ENCODE measurements around the gene CEP170B. TPM values are rescaled to one million over a fixed set of nuclear protein-coding genes. Genes with fewer than 3 reads are reported as not detected.

Gene CEP170B
- total and polyA plus RNA-seq, 8 donors = 9.6 to 483 (median 29.1) TPM

GRCh38 chr14:104819361-104819781 is 45.7 kb upstream of the CEP170B start:
- DNase-seq = peak in 1 of 2 donors; percentile 23
- peaks cover 0 to 3% (median 0%) of the 10 kb centered on the region in 3 donors for H3K27me3 ChIP-seq
- intact Hi-C loops (cut with DNase I; ENCODE audit: low total_unique reads) = no loop called here
- H3K4me1 ChIP-seq = peaks cover 25 to 45% (median 38%) of the 10 kb centered on the region in 4 donors
- 77 to 84% (median 80%) methylated on average over 11 to 12 of the region's 12 CpGs for WGBS, 5 donors
- H3K9me3 ChIP-seq = no peaks in the 10 kb centered on the region
- TF ChIP-seq EP300 (IDR thresholded peaks at IDR 0.05) (no peak), CTCF (IDR thresholded peaks at IDR 0.05) (no peak), POLR2AphosphoS5 (IDR thresholded peaks at IDR 0.05) (no peak), POLR2A (IDR thresholded peaks at IDR 0.05) (no peak)
- no peak overlapping the region for H3K27ac ChIP-seq
- H3K4me3 ChIP-seq = no peak overlapping the region
- H3K36me3 ChIP-seq = peaks cover 0 to 5% (median 1%) of the 10 kb centered on the region in 4 donors

DNA sequence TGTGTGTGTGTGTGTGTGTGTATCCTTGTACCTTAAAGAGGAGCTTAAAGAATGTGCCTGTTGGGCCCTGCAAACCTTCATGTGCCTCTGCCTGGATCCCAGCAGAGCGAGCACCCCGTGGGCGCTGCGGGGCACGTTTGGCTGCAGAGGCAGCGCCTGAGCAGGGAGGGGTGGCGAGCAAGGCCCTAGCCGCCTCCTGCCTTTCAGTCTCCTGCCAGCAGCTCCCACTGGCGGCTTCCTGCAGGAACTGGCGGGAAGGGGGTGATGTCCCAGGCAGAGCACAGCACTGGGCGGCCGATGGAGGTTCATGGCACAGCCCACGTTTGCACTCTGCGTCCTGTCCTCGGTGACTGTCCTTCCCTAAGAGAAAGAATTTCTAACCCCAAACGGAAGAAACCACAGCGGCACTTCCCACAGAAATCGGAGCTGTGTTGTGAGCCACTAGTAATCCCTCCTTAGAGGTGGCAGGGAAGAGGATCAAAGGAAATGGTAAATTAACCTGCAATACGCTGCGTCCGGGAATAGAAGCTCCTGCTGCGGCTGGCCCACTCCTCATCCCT is 44.3 kb upstream of the CEP170B start:
- Histone ChIP-seq H3K4me1 (peaks cover 21 to 36% (median 31%) of the 10 kb centered on the region in 4 donors), H3K36me3 (peaks cover 0 to 5% (median 1%) of the 10 kb centered on the region in 4 donors), H3K27me3 (peaks cover 0 to 17% (median 0%) of the 10 kb centered on the region in 3 donors), H3K27ac (peak overlapping the region in 4 of 5 donors; percentile 11 to 49 (median 20)), H3K9me3 (no peaks in the 10 kb centered on the region), H3K4me3 (no peak overlapping the region)
- peak; percentile 76 to 89 for DNase-seq
- WGBS, 5 donors = 17 to 30% (median 18%) methylated on average over 10 to 22 of the region's 22 CpGs
- TF ChIP-seq CTCF (IDR thresholded peaks at IDR 0.05) (peak in 5 of 7 experiments; percentile 41 to 67 (median 46)), POLR2A (IDR thresholded peaks at IDR 0.05) (no peak), EP300 (IDR thresholded peaks at IDR 0.05) (no peak), POLR2AphosphoS5 (IDR thresholded peaks at IDR 0.05) (peak in 2 of 3 donors; percentile 5 to 62)
- intact Hi-C loops (cut with DNase I; ENCODE audit: low total_unique reads) = loop anchor here (10.0 kb wide), 1 partner anchor 46 kb away; no protein-coding TSS in a partner anchor

GRCh38 chr14:104821229-104821945 is 43.7 kb upstream of the CEP170B start:
- H3K27me3 ChIP-seq = peaks cover 0 to 21% (median 0%) of the 10 kb centered on the region in 3 donors
- DNase-seq = peak in 1 of 2 donors; percentile 19
- no peak for TF ChIP-seq POLR2A (IDR thresholded peaks at IDR 0.05)
- no peak for TF ChIP-seq CTCF (IDR thresholded peaks at IDR 0.05)
- 74 to 86% (median 81%) methylated on average over 6 to 23 of the region's 23 CpGs for WGBS, 5 donors
- peaks cover 0 to 5% (median 1%) of the 10 kb centered on the region in 4 donors for H3K36me3 ChIP-seq
- H3K4me3 ChIP-seq = no peak overlapping the region
- H3K9me3 ChIP-seq = no peaks in the 10 kb centered on the region
- H3K27ac ChIP-seq = peak overlapping the region in 4 of 5 donors; percentile 11 to 49 (median 20)
- peaks cover 25 to 36% (median 35%) of the 10 kb centered on the region in 4 donors for H3K4me1 ChIP-seq
- intact Hi-C loops (cut with DNase I; ENCODE audit: low total_unique reads) = loop anchor here (10.0 kb wide), 1 partner anchor 47 kb away; no protein-coding TSS in a partner anchor

DNA sequence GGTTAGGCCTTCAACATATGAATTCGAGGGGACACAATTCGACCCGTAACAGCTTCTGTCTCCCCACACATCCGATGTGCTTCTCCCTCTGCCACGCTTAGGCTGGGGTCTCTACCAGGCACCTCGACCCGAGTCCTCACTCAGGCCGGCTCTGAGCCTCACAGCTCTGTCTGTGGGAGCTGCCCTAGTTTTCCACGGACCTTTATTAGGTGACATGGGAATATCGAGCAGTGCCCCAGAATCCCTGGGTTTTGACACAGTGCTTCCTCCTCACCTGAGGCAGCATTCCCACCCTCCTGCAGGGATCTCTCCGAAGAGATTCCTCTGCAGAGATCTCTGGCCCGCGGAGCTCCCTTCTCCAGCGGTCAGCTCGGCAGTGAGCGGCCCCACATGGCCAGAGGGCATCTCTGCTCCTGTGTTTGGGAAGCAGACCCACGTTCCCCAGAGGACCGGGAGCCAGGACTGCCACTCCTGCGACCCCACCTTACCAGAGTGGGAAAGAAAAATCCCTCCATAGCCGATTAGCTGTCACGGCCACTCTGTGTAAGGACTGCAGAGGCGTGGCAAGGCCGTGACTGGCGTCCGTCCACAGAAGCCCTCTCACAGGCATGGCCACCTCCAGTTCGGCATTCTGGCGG is 43.0 kb upstream of the CEP170B start:
- Histone ChIP-seq H3K4me1 (peaks cover 23 to 36% (median 33%) of the 10 kb centered on the region in 4 donors), H3K36me3 (peaks cover 0 to 5% (median 1%) of the 10 kb centered on the region in 4 donors), H3K27me3 (peaks cover 0 to 22% (median 0%) of the 10 kb centered on the region in 3 donors), H3K27ac (peak overlapping the region in 1 of 5 donors; percentile 49), H3K9me3 (no peaks in the 10 kb centered on the region), H3K4me3 (no peak overlapping the region)
- intact Hi-C loops (cut with DNase I; ENCODE audit: low total_unique reads) = loop anchor here (10.0 kb wide), 1 partner anchor 47 kb away; no protein-coding TSS in a partner anchor
- 76 to 89% (median 87%) methylated on average over 20 to 27 of the region's 27 CpGs for WGBS, 5 donors
- TF ChIP-seq POLR2A (IDR thresholded peaks at IDR 0.05) (no peak), EP300 (IDR thresholded peaks at IDR 0.05) (no peak), CTCF (IDR thresholded peaks at IDR 0.05) (no peak), POLR2AphosphoS5 (IDR thresholded peaks at IDR 0.05) (no peak)
- DNase-seq = peak in 1 of 2 donors; percentile 23
